ENCODE results near the gene PDE3A.
"Not testable (repeated sequence)": the region's sequence is repeated elsewhere in the genome, so short reads cannot be mapped to it uniquely, and the experiment has no call there.

The PDE3A gene

GRCh38 chr12:20374795-20375194, 6.5 kb downstream of the PDE3A start:
- DNase-seq (ENCODE audit: low read depth): no peak

GRCh38 chr12:20375560-20375959, 7.2 kb downstream of the PDE3A start:
- DNase-seq (ENCODE audit: low read depth): no peak

GRCh38 chr12:20376984-20377383, 8.6 kb downstream of the PDE3A start:
- no peak for DNase-seq (ENCODE audit: low read depth)

GRCh38 chr12:20377750-20378149, 9.4 kb downstream of the PDE3A start:
- DNase-seq (ENCODE audit: low read depth): no peak

GRCh38 chr12:20382117-20382516, 13.8 kb downstream of the PDE3A start:
- DNase-seq (ENCODE audit: low read depth): no peak

GRCh38 chr12:20383612-20384011, 15.3 kb downstream of the PDE3A start:
- no peak for DNase-seq (ENCODE audit: low read depth)

- DNase-seq (ENCODE audit: low read depth): not testable (repeated sequence)
Observed at GRCh38 chr12:20384836-20385235, 16.5 kb downstream of the PDE3A start.

- no peak for DNase-seq (ENCODE audit: low read depth)
Observed at GRCh38 chr12:20390846-20391245, 22.5 kb downstream of the PDE3A start.

GRCh38 chr12:20392339-20392738, 24.0 kb downstream of the PDE3A start:
- DNase-seq (ENCODE audit: low read depth): no peak

- no peak for DNase-seq (ENCODE audit: low read depth)
Observed at GRCh38 chr12:20393707-20394106, 25.4 kb downstream of the PDE3A start.

- no peak for DNase-seq (ENCODE audit: low read depth)
Observed at GRCh38 chr12:20395791-20396550, 27.6 kb downstream of the PDE3A start.

- no peak for DNase-seq (ENCODE audit: low read depth)
Observed at GRCh38 chr12:20398686-20399085, 30.3 kb downstream of the PDE3A start.

GRCh38 chr12:20400003-20400402, 31.7 kb downstream of the PDE3A start:
- no peak for DNase-seq (ENCODE audit: low read depth)

- DNase-seq (ENCODE audit: low read depth): no peak
Observed at GRCh38 chr12:20403230-20403629, 34.9 kb downstream of the PDE3A start.

- no peak for DNase-seq (ENCODE audit: low read depth)
Observed at GRCh38 chr12:20404576-20405346, 36.4 kb downstream of the PDE3A start.

- no peak for DNase-seq (ENCODE audit: low read depth)
Observed at GRCh38 chr12:20409607-20410377, 41.5 kb downstream of the PDE3A start.

GRCh38 chr12:20410734-20411133, 42.4 kb downstream of the PDE3A start:
- no peak for DNase-seq (ENCODE audit: low read depth)

GRCh38 chr12:20411345-20411744, 43.0 kb downstream of the PDE3A start:
- DNase-seq (ENCODE audit: low read depth): no peak

GRCh38 chr12:20415028-20415427, 46.7 kb downstream of the PDE3A start:
- DNase-seq (ENCODE audit: low read depth): no peak

- no peak for DNase-seq (ENCODE audit: low read depth)
Observed at GRCh38 chr12:20415641-20416040, 47.3 kb downstream of the PDE3A start.

- DNase-seq (ENCODE audit: low read depth): no peak
Observed at GRCh38 chr12:20420557-20420956, 52.2 kb downstream of the PDE3A start.

GRCh38 chr12:20421421-20421820, 53.1 kb downstream of the PDE3A start:
- no peak for DNase-seq (ENCODE audit: low read depth)

GRCh38 chr12:20423557-20423956, 55.2 kb downstream of the PDE3A start:
- DNase-seq (ENCODE audit: low read depth): no peak
